CD4-positive, alpha-beta T cell treated with Interleukin-2 at 100 ng/mL for 4 hours (primary cell): Measurements from ENCODE around the gene COA1.
"Not testable (repeated sequence)": the region's sequence is repeated elsewhere in the genome, so short reads cannot be mapped to it uniquely, and the experiment has no call there.

Source experiments
- DNase-seq: peaks from one replicate; pipeline ENCODE4 v3.0.0-alpha.2; 2020; ENCODE audit warnings: low spot score

COA1 gene

DNA sequence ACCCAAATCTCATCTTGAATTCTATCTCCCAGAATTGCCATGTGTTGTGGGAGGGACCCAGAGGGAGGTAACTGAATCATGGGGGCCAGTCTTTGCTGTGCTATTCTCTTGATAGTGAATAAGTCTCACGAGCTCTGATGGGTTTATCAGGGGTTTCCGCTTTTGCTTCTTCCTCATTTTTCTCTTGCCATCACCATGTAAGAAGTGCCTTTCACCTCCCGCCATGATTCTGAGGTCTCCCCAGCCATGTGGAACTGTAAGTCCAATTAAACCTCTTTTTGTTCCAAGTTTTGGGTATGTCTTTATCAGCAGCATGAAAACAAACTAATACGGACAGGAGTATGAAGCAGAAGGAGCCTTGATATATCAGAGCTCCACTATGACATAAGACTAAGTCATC lies 41.5 kb downstream of the COA1 start:
- DNase-seq: not testable (repeated sequence)

DNA sequence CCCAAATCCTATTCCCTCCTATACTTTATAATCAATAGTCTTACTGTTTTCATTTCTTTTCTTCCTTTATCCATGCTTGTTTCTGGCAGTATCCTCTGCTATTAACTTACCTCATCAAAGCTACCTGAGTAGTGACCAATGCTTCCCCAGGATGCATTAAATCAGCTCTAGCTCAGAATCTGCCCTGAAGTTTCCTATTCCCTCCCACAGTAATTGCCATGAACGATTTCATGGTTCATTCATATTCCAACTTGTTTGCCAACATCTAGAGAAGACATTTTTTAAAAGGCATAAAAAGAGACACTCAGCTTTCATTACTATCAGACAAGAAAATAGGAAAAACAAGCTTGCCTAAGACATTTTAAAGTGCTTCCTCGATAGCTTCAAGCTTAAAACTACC lies 42.3 kb downstream of the COA1 start:
- DNase-seq: no peak

DNA sequence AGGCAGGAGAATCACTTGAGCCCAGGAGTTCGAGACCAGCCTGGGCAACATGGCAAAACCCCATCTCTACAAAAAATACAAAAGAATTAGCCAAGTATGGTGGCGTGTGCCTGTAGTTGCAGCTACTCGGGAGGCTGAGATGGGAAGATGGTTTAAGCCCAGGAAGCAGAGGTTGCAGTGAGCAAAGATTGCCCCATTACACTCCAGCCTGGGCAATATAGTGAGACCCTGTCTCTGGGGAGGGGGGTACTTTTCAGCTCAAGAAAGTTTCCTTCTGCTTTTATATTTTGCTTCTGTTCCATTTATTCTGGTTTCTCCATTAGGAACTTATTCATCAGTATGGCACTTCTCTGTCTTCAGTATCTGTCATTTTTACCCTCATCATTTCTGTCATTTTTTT lies 48.6 kb downstream of the COA1 start:
- DNase-seq: no peak

DNA sequence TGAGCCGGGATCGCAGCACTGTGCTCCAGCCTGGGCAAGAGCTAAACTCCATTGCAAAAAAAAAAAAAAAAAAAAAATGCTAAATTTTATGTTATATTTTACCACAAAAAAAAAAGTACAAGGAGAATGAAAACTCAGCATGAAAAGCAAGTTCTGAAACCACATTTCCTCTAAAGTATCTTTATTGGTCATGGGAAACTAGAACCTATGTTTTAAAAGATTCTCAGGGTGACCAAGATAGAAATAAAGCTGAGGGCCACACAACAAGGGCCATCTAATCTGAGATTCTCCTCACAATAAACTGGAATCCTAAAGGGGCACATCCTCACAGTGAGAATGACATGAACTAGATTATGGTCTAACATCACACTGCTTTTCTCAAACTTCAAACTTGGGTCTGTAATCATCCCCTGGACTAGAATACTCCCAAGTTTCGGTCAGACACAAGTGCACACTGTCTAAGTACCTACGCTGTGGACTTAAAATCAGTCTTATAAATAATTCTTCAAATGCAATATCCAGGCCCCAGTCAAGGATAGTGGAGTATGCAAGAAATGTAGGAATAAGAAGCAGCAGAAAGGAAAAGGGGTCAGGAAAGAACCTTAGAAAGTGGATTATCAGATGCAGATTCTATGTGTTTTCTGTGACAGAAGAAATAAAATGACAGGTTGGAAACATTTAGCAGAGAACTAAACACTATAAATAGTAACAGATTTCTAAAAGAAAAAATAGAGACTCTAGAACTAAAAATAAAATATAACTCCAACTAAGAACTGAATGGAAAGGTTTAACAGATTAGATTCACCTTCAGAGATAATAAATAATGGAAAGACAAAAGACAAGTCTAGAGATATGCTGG lies 49.9 kb downstream of the COA1 start:
- DNase-seq: no peak

DNA sequence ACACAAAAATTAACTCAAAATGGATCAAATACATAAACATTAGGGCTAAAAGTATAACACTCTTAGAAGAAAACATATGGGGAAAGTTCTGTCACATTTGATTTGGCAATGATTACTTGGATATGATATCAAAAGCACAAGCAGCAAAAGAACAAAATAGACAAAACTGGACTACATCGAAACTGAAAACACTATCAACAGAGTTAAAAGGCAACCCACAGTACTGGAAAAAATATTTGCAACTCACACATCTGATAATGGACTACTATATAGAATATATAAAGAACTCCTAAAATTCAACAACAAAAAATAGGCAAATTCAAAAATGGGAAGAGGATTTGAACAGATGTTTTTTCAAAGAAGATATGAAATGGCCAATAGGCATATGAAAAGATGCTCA lies 51.0 kb downstream of the COA1 start:
- DNase-seq: no peak

DNA sequence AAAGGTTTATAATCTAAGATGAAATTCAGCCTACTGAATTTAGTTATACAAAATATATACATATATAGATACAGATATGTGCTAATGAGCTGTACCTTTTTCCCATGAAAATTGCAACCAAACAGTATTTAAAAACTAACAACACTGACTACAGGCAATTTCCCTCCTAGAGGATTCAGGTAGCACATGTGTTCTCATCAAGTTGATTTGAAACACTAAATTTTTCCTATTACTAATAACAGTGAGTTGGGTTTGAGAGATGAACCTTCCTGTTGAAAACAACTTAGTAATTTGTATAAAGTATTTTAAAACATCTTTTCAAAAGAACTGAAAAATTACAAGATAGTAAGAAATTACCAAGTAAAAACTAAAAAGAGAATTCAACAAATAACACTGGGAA lies 51.5 kb downstream of the COA1 start:
- DNase-seq: no peak

DNA sequence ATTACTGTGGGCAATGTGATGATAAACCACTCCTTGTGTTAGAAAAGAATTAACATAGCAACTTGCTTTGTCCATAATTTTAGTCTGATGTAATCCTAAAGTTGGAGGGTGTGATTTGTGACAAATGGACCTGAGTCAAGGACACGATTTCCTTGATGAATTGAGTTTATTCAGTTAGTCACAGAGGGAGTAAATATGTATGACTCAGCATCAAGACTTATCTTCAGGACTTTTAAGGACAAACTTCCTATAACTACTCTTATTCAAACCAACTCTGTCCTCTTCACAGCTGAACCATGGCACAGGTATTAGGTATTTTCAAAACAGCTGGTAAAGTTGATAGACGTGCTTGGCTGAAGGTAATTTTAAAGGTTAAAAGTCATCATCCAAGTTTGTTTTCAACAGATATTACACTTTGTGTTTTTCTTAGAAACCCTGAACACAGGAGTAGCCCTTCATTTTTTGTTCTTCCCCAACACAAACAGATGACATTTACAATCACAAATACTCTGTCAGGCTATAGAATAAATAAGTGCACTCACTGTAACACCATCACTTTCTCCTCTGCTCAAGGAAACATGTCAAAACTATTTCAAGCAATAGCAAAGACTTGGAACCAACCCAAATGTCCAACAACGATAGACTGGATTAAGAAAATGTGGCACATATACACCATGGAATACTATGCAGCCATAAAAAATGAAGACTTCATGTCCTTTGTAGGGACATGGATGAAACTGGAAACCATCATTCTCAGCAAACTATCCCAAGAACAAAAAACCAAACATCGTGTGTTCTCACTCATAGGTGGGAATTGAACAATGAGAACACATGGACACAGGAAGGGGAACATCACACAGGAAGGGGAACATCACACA lies 54.5 kb downstream of the COA1 start:
- no peak for DNase-seq

DNA sequence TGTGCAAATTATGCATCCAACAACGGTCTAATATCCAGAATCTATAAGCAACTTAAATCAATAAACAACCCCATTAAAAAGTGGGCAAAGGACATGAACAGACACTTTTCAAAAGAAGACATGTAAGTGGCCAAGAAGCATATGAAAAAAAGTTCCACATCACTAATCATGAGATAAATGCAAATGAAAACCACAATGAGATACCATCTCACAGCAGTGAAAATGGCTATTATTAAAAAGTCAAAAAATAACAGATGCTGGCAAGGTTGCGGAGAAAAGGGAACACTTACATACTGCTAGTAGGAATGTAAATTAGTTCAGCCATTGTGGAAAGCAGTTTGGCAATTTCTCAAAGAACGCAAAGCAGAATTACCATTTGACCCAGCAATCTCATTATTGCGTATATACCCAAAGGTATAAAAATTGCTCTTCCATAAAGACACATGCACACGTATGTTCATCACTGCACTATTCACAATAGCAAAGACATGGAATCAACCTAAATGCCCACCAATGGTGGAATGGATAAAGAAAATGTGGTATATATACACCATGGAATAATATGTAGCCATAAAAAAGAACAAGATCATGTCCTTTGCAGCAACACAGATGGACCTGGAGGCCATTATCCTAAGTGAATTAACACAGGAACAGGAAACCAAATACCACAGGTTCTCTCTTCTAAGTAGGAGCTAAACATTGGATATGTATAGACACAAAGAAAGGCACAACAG lies 55.9 kb downstream of the COA1 start:
- DNase-seq: not testable (repeated sequence)

DNA sequence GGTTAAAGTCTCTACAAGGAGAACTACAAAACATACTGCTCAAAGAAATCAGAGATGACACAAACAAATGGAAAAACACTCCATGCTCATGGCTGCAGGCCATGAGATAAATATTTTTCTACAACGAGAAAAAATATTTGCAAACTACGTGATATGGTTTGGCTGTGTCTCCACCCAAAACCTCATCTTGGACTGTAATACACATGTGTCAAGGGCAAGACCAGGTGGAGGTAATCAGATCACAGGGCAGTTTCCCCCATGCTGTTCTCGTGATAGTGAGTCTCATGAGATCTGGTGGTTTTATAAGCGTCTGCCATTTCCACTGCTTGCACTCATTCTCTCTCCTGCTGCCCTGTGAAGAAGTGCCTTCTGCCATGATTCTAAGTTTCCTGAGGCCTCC lies 57.8 kb downstream of the COA1 start:
- DNase-seq: no peak

DNA sequence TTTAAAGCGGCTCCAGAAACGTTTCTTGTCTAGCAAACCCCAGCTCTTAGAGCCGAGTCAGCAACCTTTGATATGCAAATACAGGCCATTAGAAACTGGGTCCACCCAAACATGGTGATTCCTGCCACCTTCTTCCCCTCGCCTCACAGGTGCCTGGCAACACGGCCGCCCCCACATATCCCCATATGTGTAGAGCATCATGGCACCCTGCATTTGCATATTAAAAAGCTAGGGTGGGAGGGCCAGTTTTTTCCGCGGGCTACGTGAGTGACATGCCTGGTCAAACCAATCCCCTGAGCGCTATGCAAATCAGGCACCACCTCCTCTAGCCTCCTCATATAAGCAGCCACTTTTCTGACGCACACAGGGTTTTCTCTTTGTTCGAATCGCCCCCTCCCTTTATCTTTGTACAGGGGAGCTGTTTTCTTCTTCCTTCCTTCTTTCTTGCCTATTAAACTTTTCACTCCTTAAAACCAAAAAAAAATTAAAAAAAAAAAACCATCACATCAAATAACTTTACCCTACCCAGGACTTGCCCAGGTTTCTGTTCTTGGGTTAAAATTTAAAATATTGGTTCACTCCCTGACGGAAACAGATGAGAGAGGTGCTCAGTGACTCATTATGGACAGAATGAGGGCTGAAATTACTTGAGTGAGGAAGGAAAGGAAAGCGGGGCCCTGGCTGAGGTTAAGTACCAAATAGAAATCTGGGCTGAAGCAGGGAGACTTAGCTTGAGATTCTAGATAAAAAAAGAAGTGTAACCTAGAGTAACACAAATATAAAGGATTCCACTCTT lies 59.8 kb downstream of the COA1 start:
- peak; percentile 79 for DNase-seq

DNA sequence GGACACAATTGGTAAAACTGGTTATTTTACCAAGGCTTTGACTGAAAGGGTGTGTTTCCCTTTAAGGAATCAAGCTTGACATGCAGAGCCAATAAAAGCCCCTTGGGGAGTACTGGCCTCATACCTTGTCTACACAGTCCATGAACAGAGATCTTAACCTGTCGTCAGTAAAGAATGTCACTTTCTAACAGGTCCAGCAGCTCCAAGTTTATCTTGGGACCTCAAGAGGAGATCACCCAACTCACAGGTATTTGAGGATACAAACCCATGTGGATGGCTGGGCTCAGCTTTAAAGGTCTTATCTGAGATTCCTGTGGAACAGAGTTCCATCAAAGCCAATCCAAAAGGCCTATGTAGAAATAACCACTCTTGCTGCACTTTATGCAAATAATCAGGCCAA lies 61.3 kb downstream of the COA1 start:
- DNase-seq: no peak

DNA sequence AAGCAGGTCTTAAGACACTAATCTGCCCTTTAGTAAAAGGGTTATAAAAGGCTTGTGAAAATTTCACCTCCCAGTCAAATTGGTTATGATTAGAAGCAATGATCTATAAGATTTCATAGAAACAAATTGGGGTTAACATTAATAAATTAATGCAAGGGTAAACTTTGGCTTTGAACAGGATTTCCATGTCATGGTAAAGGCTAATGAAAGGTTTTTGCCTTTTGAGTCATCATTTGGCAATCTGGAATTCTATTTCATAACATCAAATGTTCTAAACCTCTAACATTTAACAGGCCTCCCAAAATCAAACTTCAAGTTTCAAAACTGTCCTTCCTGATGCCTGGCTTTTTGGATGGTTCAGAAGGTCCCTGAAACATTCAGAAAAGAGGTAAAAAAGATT lies 62.4 kb downstream of the COA1 start:
- DNase-seq: no peak

DNA sequence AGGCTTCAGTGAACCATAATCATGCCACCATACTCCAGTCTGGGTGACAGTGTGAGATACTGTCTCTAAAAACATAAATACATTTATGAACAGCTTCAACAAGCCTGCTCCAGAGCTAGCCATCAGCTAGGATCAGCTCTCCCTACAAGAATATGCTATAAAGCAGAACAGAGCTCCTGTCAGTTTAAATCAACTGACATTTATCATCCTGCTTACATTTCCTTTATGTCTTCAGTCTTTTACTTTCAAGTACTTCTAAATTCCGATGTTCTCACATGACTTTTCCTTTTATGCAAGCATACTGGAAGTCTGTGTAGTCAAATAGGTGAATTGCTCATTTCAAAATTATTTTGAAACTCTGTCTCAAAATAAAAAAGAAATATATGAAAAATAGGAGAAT lies 64.6 kb downstream of the COA1 start:
- DNase-seq: no peak

DNA sequence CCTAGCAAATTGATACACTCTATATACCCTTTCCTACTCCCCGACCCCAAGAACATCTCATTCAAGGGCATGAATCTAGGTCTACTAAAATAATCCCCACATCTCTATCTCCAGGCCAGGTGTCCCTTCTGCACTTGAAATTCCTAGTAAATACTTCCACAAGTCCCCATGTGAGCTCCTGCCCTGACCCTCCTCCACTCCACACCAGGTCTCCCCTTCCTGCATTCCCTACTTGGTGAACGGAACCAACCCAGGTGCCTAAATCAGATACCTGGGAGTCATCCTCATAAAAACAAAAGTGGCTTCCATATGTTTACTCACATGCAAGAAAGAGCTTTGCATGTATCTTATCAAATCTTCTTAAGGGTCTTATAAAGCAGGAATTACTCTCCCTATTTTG lies 69.2 kb downstream of the COA1 start:
- no peak for DNase-seq

DNA sequence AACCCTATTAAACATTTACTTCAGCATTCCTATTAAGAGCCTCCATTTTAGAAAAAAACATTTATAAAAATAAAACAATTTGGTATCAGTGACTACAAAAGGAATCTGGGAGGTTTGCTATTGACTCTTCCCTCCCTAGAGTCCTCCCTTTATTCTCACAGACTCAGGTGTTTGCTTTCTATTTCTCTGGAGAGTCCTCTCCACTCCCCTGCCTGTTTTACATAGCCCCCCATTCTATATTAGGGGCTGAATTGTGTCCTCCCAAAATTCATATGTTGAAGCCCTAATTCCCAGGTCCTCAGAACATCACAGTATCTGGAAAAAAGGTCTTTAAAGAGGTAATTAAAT lies 69.8 kb downstream of the COA1 start:
- DNase-seq: no peak

DNA sequence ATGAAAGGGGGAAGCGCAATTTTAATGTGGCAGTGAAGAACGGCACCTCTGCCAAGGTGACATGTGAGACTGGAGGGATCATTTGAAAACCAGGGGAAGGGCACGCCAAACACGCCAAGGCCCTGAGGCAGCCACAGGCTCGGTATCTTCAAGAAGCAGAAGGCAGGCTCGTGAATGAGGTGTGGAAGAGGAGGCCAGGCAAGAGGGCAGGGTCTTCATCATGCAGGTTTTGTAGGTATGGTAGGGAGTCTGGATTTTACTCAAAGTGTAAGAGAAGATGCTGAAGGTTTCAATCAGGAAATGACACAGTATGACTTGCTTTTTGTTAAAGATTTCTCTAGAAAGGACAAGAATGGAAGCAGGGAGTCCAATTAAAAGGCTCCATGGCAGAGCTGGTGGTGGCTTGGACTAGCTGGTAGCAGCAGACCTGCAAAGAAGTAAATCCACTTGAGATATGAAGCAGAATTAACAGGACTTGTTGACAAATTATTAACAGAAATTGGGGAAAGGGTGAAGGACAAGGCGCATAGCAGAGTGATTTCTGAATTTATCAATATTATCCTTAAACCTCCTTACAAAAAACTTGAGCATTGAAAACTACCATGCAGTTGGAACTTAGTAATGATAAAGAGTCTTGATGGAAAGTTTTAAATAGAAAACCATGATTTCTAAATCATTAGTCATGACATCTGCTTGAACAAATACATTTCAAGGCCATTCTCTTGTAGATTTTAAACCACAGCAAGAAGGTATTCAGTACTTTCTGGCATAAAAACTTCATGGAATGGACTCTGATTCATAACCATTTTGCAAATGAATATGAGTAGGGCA lies 70.4 kb downstream of the COA1 start:
- DNase-seq: no peak

DNA sequence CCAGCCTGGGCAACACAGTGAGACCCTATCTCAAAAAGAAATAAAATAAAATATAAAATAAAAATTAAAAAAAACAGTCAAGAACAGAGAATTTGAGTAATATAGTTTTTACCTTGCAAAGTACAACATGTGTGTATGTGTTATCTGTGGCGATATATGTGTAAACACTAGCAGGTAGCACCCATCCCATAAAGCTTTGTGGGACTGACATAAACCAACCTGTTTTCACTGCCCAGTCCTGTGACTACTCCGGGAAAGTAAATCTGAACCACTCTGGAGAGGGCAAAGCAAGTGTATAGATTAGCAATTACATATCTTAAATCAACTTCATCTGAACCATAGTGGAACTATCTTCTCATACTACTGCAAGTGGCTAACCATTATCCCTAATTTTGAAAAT lies 72.3 kb downstream of the COA1 start:
- no peak for DNase-seq

DNA sequence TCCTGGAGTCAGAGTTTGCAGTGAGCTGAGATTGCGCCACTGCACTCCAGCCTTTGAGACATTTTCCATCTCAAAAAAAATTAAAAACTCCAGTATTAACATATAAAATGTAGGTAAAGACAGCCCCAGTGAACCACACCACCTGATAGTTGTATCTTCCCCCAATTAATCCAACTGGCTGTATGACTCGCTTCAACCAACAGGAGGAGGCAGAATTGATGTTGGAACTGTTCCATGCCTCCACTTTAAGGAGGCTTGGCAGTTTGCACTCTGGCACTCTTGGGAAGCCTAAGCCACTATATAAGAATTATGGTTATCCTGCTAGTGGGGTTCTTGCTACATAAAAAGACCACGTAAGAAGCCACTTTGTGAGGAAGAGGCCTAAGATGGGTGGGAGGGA lies 73.7 kb downstream of the COA1 start:
- DNase-seq: no peak

DNA sequence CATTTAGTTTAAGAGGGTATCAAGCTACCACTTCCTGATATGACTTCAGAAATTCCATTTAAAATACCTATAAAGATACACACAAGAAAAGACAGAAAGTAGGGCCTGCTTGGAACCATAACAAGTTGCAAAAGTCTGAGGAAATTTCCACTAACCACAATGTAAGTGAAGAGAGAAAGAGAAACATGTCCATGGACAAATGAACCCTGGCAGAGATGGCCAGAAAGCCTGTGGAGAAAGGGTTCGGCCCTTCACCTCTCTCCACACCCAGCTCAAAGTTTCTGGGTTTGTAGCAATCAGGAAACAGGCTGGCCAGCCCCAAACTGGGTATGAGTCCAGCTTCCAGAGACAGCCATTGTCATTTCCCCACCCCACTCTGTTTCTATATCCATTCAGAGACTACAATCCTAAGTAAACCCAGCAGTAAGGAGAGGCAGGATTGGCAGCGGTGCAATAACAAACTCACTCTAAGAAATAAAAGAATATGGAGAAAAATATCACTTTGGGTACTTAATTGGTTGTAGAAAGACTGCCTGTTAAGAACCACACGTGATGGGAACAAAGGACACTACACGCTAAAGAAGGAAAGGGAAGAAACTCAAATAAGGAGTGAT lies 75.3 kb downstream of the COA1 start:
- no peak for DNase-seq

DNA sequence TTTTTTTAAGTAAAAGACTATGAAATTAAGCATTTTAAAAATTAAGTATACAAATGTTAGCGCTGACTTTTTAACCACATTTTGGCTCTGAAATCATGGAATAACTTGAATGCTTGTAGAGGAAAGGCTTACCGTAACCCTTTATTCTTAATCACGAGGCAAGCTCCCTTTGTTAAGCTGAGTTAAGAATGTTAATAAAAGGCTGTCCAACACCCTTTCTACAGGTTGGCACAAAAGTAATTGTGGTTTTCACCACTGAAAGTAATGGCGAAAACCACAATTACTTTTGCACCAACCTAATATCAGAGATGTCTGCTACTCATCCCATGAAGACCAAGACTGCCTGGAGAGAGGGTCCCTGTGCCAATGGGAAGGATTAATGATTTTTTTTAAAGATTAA lies 75.9 kb downstream of the COA1 start:
- no peak for DNase-seq

DNA sequence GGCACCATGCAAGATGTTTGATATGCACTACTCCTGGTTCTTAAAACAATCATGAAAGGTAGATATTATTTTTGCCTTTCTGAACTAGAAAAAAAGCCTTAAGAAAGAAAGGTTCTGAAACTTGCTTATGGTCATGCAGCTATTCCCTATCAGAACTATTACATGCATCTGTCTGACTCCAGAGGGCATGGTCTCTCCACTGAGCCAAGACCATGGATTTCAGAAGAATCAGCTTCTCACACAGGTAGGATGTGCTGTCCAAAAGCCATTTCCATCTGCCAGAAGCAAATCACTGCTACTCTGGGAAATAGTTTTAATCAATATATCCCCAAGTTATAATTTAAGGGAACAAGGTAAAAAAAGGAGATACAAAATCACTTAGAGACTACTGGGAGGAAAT lies 77.0 kb downstream of the COA1 start:
- no peak for DNase-seq
